A549 treated with ZK216348 at 1 μM for 4 hours (cell line): ENCODE measurements around the gene BIN1. TPM values are rescaled to one million over a fixed set of nuclear protein-coding genes. Genes with fewer than 3 reads are reported as not detected.

Experiments used
- total RNA-seq: library from RNA; stranded (reverse); fragments of 200-300 nt; extraction: Qiagen RNA extraction; gene quantifications from 5 replicates; pipeline ENCODE4 v1.2.3, GENCODE V29; 2022; ENCODE audit warnings: low read depth

BIN1 gene
- 25.6 to 33.2 TPM (median 29.9 TPM) in 5 replicates for total RNA-seq

DNA sequence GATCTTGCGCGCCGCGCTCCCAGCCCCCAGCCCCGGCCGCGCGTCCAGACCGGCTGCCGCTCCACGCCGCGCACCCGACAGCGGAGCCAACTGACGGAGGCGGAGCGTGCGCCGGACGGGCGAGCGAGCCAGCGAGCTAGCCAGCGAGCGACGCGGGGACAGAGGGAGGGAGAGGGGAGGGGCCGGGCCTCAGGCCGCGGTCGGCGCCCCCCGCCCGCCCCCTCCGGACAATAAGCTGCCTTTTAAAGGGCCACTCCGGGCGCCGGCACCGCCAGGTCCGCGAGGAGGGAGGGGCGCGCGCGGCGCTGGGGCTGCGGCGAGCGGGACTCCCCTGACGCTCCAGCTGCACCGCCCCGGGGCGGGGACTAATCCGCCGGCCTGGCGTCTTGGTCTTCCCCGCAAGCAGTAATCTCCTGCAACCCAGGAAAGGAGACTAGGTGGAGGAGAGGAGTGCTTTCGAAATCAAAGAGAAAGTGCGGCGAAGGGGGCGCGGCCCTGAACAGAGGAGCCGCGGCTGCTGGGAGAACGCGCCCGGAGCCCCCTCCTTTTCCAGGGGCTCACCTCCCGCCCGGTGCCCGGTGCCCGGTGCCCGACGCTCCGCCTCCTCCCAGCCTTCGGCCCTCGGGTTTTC, at the start of gene BIN1:
Gene BIN1, minus strand, starts transcription at position 164 of the 631 bp plus-strand sequence. CDS start 211 bp downstream, outside the sequence.

Other genes starting within 250 kb of the BIN1 start
- not detected in 5 replicates for gene TEX51, start 208.3 kb downstream of the BIN1 start, total RNA-seq
- gene CYP27C1, start 113.1 kb upstream of the BIN1 start, total RNA-seq, result 2.7 to 4.9 TPM (median 4.2 TPM) in 5 replicates
- gene ERCC3, start 187.0 kb upstream of the BIN1 start, total RNA-seq, result 42.4 to 48.1 TPM (median 45.7 TPM) in 5 replicates